WI38 (cell line): ENCODE results near the gene KCNH1.

Experiments used
- H3K4me3 ChIP-seq: 2 replicates; pipeline ENCODE4 v1.5.1; 2011; ENCODE audit warnings: low read depth, mild to moderate bottlenecking, control low read depth, low read length
- CTCF ChIP-seq: IDR thresholded peaks from 2 replicates; pipeline ENCODE4 v1.5.1; 2012; ENCODE audit warnings: low read depth, mild to moderate bottlenecking, control low read depth, low read length

The KCNH1 gene

GRCh38 chr1:210908791-210909190, 225.2 kb downstream of the KCNH1 start:
- no peak for TF ChIP-seq CTCF
- H3K4me3 ChIP-seq: no peak overlapping the region

- no peak for TF ChIP-seq CTCF
- H3K4me3 ChIP-seq: no peak overlapping the region
Measured at GRCh38 chr1:210908257-210908656, 225.7 kb downstream of the KCNH1 start.

GRCh38 chr1:210907251-210907805, 226.6 kb downstream of the KCNH1 start:
- H3K4me3 ChIP-seq: no peak overlapping the region
- TF ChIP-seq CTCF: no peak

GRCh38 chr1:210905944-210906453, 227.9 kb downstream of the KCNH1 start:
- TF ChIP-seq CTCF: no peak
- H3K4me3 ChIP-seq: no peak overlapping the region

- no peak for TF ChIP-seq CTCF
- H3K4me3 ChIP-seq: no peak overlapping the region
Measured at GRCh38 chr1:210905365-210905904, 228.5 kb downstream of the KCNH1 start.

GRCh38 chr1:210901981-210902770, 231.8 kb downstream of the KCNH1 start:
- no peak for TF ChIP-seq CTCF
- no peak overlapping the region for H3K4me3 ChIP-seq

- TF ChIP-seq CTCF: no peak
- H3K4me3 ChIP-seq: no peak overlapping the region
Measured at GRCh38 chr1:210900820-210901219, 233.1 kb downstream of the KCNH1 start.
